BJ (cell line): Measurements from ENCODE around the gene ZNF319. TPM values are rescaled to one million over a fixed set of nuclear protein-coding genes. Genes with fewer than 3 reads are reported as not detected.

Source experiments
- CTCF ChIA-PET: fragments of 350-600 bp; formaldehyde crosslinking; extraction: SDS; loops from one replicate; lab custom pipeline; 2021; ENCODE audit warnings: antibody characterized with exemption, inconsistent platforms; lab: Yijun Ruan, JAX
- POLR2A ChIA-PET: fragments of 300-600 bp; sonication (Branson Sonifier 250); formaldehyde crosslinking; extraction: SDS; loops from one replicate; lab custom pipeline; 2021; ENCODE audit warnings: antibody characterized with exemption; lab: Charles Lee
- DNase-seq: peaks from one replicate; pipeline ENCODE4 v3.0.0-alpha.2; 2011; ENCODE audit warnings: low read depth
- H3K27me3 ChIP-seq: 2 replicates; pipeline ENCODE4 v1.6.0; 2011; ENCODE audit warnings: low read length; ENCODE audit not compliant: control insufficient read depth, insufficient read depth
- H3K36me3 ChIP-seq: 2 replicates; pipeline ENCODE4 v1.5.1; 2011; ENCODE audit warnings: low read length; ENCODE audit not compliant: control insufficient read depth, insufficient read depth
- H3K4me3 ChIP-seq: 2 replicates; pipeline ENCODE4 v1.5.1; 2011; ENCODE audit warnings: low read depth, mild to moderate bottlenecking, control low read depth, low read length
- polyA plus RNA-seq: library from polyadenylated mRNA; depleted of rRNA; stranded (reverse); fragments of >200 nt; gene quantifications from 2 replicates; pipeline ENCODE4 v1.2.3, GENCODE V29; 2011
- TF ChIP-seq, protein P1 (sequence below): IDR thresholded peaks from 2 replicates; pipeline ENCODE4 v1.5.1; 2011; ENCODE audit warnings: low read depth, mild to moderate bottlenecking, control low read depth, inconsistent platforms, low read length, moderate library complexity; ENCODE audit not compliant: insufficient read depth

ZNF319 gene
- polyA plus RNA-seq, 1 experiment, result 5.8 TPM

DNA sequence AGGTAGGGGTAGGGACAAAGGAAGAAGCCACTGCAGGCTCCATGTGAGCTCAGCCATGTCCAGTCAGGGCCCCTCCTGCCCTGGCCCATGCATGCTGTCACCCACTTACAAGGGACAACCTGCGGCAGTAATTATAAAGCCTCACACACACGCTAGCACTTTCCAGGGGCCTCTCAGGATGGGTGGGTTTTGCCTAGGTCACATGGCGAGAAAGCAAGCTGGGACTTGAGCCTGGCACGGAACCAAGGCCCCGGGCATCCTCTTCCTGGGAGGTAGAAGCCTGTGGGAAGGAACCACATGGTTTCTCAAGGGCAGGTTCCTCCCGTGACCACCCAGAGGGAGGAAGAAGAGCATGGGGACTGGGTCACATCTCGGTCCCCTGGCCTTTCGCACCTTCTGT, 7.0 kb downstream of the ZNF319 start:
- CTCF ChIA-PET, result interaction anchor here (0.8 to 1.8 kb wide), 3 partner anchors 87 to 135 kb away, joined by 3 to 5 read pairs (median 3); no protein-coding TSS in a partner anchor
- POLR2A ChIA-PET, result no interaction called here
- TF ChIP-seq, protein P1, sequence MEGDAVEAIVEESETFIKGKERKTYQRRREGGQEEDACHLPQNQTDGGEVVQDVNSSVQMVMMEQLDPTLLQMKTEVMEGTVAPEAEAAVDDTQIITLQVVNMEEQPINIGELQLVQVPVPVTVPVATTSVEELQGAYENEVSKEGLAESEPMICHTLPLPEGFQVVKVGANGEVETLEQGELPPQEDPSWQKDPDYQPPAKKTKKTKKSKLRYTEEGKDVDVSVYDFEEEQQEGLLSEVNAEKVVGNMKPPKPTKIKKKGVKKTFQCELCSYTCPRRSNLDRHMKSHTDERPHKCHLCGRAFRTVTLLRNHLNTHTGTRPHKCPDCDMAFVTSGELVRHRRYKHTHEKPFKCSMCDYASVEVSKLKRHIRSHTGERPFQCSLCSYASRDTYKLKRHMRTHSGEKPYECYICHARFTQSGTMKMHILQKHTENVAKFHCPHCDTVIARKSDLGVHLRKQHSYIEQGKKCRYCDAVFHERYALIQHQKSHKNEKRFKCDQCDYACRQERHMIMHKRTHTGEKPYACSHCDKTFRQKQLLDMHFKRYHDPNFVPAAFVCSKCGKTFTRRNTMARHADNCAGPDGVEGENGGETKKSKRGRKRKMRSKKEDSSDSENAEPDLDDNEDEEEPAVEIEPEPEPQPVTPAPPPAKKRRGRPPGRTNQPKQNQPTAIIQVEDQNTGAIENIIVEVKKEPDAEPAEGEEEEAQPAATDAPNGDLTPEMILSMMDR, result no peak

DNA sequence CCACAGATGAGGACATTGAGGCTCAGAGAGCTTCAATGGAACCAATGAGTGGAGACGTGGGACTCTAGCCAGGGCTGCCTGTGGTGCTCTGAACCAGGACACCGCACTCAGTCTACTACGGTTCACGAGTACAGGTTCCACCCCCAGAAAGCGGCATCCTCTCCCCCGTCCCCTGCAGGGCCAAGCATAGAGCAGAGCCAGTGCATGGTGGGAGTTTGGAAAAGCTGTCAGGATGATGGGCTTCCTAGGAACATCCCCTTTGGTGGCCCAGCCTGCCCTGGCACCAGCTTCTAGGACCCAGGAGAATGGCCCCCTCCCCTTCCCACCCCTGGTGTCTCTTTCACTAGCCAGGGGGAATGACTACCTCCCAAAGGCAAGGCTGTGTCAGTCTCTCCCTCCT, 8.4 kb downstream of the ZNF319 start:
- H3K36me3 ChIP-seq, result peaks cover 24% of the 10 kb centered on the region
- no peak overlapping the region for H3K4me3 ChIP-seq
- ChIA-PET CTCF (interaction anchor here (1.1 to 1.2 kb wide), 2 partner anchors 20 to 90 kb away, joined by 3 read pairs; no protein-coding TSS in a partner anchor), POLR2A (no interaction called here)
- DNase-seq, result no peak
- H3K27me3 ChIP-seq, result no peaks in the 10 kb centered on the region
- TF ChIP-seq, protein P1, result no peak

More for the DNA sequence above, 7.0 kb downstream of the ZNF319 start:
- H3K36me3 ChIP-seq, result peaks cover 32% of the 10 kb centered on the region
- DNase-seq, result no peak
- no peaks in the 10 kb centered on the region for H3K27me3 ChIP-seq
- no peak overlapping the region for H3K4me3 ChIP-seq

DNA sequence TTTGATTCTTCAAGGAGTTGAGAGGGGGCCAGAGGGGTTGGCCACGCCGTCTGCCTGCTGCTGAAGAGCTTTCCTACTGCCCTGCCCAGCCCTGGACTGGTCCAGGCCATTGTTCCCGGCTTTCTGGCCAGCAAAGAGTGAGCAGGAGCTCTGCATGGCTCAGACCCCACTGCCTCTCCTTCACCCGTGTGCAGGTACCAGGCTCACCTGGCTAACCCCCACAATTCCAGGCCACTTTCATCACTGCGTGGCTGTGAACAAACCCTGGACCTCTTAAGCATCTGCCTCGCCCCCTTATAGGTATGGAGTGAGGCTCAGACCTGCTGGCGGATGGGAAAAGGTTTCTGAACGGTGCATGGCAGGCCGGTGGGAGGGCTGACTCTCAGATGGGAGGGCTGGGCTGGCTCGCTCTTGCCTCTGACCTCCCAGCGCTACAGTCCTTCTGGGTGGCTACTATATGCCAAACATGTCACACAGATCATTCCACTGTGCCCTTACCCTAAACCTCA, 8.9 kb downstream of the ZNF319 start:
- POLR2A ChIA-PET, result no interaction called here
- TF ChIP-seq, protein P1, result no peak
- Histone ChIP-seq H3K36me3 (peaks cover 19% of the 10 kb centered on the region), H3K27me3 (no peaks in the 10 kb centered on the region), H3K4me3 (no peak overlapping the region)
- CTCF ChIA-PET, result interaction anchor here (0.8 to 1.2 kb wide), 3 partner anchors 8 to 90 kb away, joined by 3 read pairs; no protein-coding TSS in a partner anchor
- no peak for DNase-seq

DNA sequence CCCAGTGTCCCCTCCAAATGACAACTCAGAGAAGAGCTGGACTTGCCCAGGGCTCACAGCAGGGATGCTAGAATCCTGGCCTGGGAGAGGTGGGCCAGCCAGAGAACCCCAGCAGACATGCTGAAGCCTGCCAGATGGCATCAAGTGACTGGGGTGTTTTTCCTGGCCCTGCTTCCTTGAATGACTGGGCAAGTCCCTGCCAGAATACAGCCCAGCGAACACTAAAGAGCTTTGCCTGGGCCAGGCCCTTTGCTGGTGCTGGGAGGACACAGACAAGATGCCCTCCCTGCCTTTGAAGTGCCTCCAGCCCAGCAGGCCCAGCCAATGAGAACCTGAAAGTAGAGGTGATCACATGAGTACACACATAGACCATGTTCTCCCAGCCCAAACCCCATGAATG, 11.5 kb downstream of the ZNF319 start:
- CTCF ChIA-PET, result no interaction called here
- POLR2A ChIA-PET, result no interaction called here
- H3K27me3 ChIP-seq, result peaks cover 2% of the 10 kb centered on the region; the same call in 1 of the 2 replicates
- TF ChIP-seq, protein P1, result no peak
- no peak for DNase-seq
- H3K36me3 ChIP-seq, result peaks cover under 1% of the 10 kb centered on the region; the same call in 1 of the 2 replicates
- H3K4me3 ChIP-seq, result no peak overlapping the region

DNA sequence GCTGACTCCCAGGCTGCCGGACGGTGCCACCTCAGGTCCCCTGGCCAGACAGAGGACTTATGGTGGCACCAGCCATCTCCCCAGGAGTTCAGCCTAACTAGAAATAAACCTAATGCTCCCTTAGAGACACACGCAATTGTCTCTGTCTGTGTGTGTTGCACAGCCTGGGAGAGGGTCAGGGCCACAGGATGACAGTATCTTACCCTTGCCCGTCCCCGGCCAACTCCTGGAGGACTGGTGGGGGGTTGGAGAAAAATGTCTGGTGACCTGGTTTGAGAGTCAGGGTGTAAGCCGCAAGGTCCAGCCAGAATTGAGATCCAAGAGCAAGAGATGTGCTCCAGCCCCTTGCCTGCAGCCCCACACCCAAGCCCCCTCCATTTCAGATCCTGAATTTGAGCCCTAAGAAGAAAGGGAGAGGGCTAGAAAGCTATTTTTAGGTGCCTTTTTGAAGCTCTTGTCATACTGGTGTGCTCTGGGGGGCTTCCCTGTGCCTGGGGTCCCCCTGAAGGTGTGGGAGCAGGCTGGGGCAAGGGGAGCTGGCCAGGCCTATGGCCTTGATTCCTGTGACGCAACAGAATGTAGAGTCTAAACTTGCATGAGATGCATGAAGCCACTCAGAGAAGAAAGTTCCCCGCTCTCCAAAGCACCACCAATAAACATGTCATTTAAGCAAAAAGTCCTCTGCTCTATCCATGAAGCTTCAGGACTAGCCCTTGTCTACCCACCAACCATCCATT, 12.9 kb downstream of the ZNF319 start:
- DNase-seq, result no peak
- ChIA-PET POLR2A (no interaction called here), CTCF (interaction anchor here (0.5 to 1.1 kb wide), 2 partner anchors 81 to 819 kb away, joined by 3 to 4 read pairs; no protein-coding TSS in a partner anchor)
- H3K27me3 ChIP-seq, result peaks cover 2% of the 10 kb centered on the region; the same call in 1 of the 2 replicates
- TF ChIP-seq, protein P1, result no peak
- no peak overlapping the region for H3K4me3 ChIP-seq
- H3K36me3 ChIP-seq, result no peaks in the 10 kb centered on the region
